Epithelial cell of esophagus (primary cell): ENCODE results near the gene MYO15B.

Experiments
- DNase-seq: peaks from one replicate; pipeline ENCODE4 v3.0.0; 2010; ENCODE audit warnings: low read depth
- H3K4me3 ChIP-seq: 2 replicates; pipeline ENCODE4 v1.5.1; 2011; ENCODE audit warnings: mild to moderate bottlenecking, low read length, control low read depth
- TF ChIP-seq, protein P1 (sequence below): IDR thresholded peaks from 2 replicates; pipeline ENCODE4 v1.5.1; 2011; ENCODE audit warnings: low read depth, mild to moderate bottlenecking, low read length, control low read depth, inconsistent platforms; ENCODE audit not compliant: insufficient read depth; ENCODE audit errors: missing control alignments

The MYO15B gene

DNA sequence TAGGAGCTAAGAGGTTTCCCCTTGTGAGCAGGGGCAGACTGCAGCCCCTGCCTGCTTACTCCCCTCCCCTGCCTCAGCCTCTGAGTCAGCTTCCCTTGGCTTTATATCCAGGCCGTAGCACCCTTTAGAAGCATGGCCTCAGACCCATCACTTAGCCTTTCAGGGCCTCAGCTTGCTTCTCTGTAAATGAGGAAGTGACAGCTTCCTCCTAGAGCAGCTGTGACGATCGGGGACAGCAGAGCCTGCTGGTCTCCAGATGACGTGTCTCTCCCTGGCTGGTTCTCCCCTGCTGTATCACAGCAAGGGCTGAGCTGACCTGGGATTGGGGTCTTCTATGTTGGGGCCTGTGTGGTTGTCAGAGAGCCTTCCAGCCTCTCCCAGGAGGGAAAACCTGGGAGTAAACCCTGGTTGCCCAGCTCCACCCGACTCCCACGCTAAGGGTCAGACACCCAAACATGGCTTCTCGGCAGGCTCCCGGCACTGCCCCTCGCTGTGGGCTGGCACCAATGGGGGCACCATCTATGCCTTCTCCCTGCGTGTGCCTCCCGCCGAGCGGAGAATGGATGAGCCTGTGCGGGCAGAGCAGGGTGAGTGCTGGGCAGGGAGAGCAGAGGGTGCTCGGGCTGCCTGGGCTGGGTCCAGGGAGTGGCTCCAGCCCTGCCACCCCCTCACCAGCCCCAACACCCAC lies 16.3 kb upstream of the MYO15B start:
- H3K4me3 ChIP-seq, result no peak overlapping the region
- TF ChIP-seq, protein P1, sequence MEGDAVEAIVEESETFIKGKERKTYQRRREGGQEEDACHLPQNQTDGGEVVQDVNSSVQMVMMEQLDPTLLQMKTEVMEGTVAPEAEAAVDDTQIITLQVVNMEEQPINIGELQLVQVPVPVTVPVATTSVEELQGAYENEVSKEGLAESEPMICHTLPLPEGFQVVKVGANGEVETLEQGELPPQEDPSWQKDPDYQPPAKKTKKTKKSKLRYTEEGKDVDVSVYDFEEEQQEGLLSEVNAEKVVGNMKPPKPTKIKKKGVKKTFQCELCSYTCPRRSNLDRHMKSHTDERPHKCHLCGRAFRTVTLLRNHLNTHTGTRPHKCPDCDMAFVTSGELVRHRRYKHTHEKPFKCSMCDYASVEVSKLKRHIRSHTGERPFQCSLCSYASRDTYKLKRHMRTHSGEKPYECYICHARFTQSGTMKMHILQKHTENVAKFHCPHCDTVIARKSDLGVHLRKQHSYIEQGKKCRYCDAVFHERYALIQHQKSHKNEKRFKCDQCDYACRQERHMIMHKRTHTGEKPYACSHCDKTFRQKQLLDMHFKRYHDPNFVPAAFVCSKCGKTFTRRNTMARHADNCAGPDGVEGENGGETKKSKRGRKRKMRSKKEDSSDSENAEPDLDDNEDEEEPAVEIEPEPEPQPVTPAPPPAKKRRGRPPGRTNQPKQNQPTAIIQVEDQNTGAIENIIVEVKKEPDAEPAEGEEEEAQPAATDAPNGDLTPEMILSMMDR, result no peak
- DNase-seq, result no peak

DNA sequence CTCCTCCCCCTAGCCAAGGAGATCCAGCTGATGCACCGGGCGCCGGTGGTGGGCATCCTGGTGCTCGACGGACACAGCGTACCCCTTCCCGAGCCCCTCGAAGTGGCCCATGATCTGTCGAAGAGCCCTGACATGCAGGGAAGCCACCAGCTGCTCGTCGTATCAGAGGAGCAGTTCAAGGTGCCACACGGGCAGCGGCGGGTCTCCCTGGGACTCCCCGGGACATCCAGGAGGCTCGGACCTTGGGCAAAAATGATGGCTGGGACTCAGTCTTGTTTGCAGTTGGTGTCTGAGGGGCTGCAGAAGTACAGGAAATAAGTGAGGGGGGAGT lies 15.8 kb upstream of the MYO15B start:
- DNase-seq, result no peak

DNA sequence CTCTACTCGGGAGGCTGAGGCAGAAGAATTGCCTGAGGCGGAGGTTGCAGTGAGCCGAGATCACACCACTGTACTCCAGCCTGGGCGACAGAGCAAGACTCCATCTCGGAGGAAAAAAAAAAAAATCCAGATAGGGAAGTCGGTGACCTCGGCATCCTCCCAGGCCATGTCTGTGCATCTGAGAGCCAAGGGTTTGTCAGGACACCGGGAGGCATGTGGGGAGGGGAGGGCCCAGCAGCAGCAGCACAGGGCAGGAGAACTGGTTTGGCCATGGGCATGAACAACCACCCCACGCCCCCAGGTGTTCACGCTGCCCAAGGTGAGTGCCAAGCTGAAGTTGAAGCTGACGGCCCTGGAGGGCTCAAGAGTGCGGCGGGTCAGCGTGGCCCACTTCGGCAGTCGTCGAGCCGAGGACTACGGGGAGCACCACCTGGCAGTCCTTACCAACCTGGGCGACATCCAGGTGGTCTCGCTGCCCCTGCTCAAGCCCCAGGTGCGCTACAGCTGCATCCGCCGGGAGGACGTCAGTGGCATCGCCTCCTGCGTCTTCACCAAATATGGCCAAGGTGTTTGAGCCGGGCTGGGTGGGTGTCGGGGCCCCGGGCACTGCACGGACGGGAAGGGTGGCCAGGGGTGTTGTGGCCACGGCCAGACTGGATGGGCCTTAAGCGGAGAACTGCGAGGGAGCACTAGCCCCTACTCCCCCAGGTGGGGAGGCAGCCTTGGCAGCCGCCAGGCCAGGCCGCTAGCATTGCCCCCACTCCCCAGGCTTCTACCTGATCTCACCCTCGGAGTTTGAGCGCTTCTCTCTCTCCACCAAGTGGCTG lies 14.7 kb upstream of the MYO15B start:
- TF ChIP-seq, protein P1, result no peak
- H3K4me3 ChIP-seq, result no peak overlapping the region
- DNase-seq, result no peak

More for the DNA sequence above, 15.8 kb upstream of the MYO15B start:
- H3K4me3 ChIP-seq, result no peak overlapping the region
- TF ChIP-seq, protein P1, result no peak

DNA sequence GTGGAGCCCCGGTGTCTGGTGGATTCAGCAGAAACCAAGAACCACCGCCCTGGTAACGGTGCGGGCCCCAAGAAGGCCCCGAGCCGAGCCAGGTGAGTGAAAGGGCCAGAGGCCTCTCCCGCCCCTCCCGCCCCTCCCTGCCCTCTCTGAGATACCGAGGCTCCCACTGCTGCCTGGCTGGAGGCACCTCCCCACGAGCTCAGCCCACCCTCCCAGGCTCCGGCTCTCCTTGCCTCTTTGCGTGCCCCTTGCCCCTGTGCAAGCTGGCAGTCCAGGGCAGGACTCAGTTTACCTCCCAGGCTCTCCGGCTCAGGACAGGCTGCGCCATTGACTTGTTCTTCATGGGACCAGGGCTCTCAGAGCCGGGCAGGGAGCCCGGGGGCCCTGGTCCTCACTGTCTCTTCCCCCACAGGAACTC lies 14.1 kb upstream of the MYO15B start:
- TF ChIP-seq, protein P1, result no peak
- no peak overlapping the region for H3K4me3 ChIP-seq
- no peak for DNase-seq

DNA sequence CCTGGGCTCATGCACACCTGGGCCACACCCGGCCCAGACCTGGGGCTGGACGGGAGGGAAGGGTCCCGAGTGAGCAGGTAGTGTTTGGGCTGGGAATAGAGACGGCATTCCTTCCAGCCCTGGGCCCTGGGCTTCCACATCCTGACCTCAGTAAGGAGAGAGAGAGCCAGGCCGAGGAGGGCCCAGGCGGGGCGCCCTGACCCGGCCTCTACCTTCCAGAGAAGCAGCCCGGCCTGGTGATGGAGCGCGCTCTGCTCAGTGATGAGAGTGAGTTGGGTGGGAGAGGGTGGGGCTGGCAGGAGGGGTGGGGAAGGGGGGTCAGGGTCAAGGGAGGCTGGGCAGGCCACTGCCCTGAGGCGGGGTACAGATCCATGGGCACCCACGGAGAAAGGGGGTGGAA lies 13.6 kb upstream of the MYO15B start:
- TF ChIP-seq, protein P1, result no peak
- H3K4me3 ChIP-seq, result no peak overlapping the region
- DNase-seq, result no peak

DNA sequence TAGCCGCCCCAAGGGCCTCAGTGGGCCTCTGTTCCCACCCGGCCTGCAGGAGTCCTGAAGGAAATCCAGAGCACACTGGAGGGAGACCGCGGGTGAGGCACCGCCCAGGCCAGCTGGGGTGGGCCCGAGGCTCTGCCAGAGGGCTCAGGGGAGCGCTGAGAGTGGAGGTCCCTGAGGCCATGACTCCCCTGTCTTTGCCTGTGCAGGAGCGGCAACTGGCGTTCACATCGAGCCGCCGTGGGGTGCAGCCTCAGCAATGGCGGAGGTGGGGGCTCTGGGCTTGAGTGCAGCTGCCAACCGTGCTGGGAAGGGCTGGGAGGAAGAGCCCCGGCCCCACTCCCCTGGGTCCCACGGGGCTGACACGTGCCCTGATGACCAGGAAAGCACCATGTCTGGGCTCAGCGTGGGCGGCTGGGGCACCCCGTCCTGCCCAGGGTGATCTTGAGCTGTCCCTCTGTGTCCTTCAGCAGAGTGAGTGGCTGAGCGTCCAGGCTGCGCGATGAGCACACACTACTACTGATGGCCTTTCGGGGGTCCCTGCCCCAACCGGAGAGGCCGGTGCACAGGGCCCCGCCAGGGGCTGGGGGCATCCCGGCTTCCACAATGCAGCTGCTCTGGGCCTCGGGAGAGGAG lies 13.1 kb upstream of the MYO15B start:
- no peak overlapping the region for H3K4me3 ChIP-seq
- DNase-seq, result no peak
- TF ChIP-seq, protein P1, result no peak
